ENCODE measurements around the gene MLPH. TPM values are rescaled to one million over a fixed set of nuclear protein-coding genes. Genes with fewer than 3 reads are reported as not detected.

The MLPH gene
- total RNA-seq, 1 experiment from 2014 or later: 237 TPM

DNA sequence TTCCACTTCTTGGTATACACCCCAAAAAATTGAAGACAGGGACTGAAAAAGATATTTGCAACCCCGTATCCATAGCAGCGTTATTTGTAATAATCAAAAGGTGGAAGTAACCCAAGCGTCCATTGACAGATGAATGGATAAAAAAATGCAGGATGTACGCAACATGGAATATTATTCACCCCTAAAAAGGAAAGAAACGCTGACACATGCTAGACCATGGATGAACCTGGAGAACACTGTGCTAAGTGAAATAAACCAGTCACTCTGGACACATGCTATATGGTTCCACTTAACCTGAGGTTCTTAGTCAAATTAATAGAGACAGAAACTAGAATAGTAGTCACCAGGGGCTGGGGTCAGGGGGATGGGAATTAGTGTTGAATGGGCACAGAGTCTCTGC, 40.7 kb downstream of the MLPH start:
- POLR2A ChIA-PET (ENCODE audit: unreplicated experiment): interaction anchor here (0.6 kb wide), 1 partner anchor 107 kb away, joined by 5 read pairs; no protein-coding TSS in a partner anchor
- Histone ChIP-seq H3K9me3 (ENCODE audit: insufficient read depth, low read depth) (no peaks in the 10 kb centered on the region), H2AFZ (no peak overlapping the region), H4K20me1 (ENCODE audit: insufficient read depth) (0 out of 2 replicates have a peak, but pooled peaks cover 7% of the 10 kb centered on the region), H3K36me3 (ENCODE audit: low read depth) (peaks cover 67% of the 10 kb centered on the region), H3K9me2 (ENCODE audit: insufficient read depth) (no peaks in the 10 kb centered on the region), H3K4me1 (replicated peaks; ENCODE audit: insufficient read depth) (no peaks in the 10 kb centered on the region), H3F3A (ENCODE audit: insufficient read depth, low read depth) (peaks cover 37% of the 10 kb centered on the region), H3K27ac (no peak overlapping the region), H3K4me2 (no peak overlapping the region), H3K27me3 (ENCODE audit: insufficient read depth, low read depth) (no peaks in the 10 kb centered on the region), H3K79me2 (ENCODE audit: low read depth) (no peaks in the 10 kb centered on the region), H3K4me3 (no peak overlapping the region)
- TF ChIP-seq EZH2 (IDR thresholded peaks at IDR 0.05; ENCODE audit: low read depth): no peak
- no peak for TF ChIP-seq CTCF (conservative IDR thresholded peaks at IDR 0.05)
- CTCF ChIA-PET: no interaction called here
- intact Hi-C loops (cut with micrococcal nuclease; ENCODE audit: unreplicated experiment): no loop called here
- no TSS peak for BruUV-seq (replicated peaks)
- DNase-seq: no peak

GRCh38 chr2:237529452-237530402, 42.7 kb downstream of the MLPH start:
- TF ChIP-seq CTCF (conservative IDR thresholded peaks at IDR 0.05) (no peak), EZH2 (IDR thresholded peaks at IDR 0.05; ENCODE audit: low read depth) (no peak)
- Histone ChIP-seq H3K9me2 (ENCODE audit: insufficient read depth) (no peaks in the 10 kb centered on the region), H3K27me3 (ENCODE audit: insufficient read depth, low read depth) (no peaks in the 10 kb centered on the region), H3K4me1 (replicated peaks; ENCODE audit: insufficient read depth) (no peaks in the 10 kb centered on the region), H2AFZ (no peak overlapping the region), H4K20me1 (ENCODE audit: insufficient read depth) (peaks cover 18% of the 10 kb centered on the region), H3K27ac (no peak overlapping the region), H3K9me3 (ENCODE audit: insufficient read depth, low read depth) (no peaks in the 10 kb centered on the region), H3K4me3 (no peak overlapping the region), H3F3A (ENCODE audit: insufficient read depth, low read depth) (peaks cover 49% of the 10 kb centered on the region), H3K4me2 (no peak overlapping the region), H3K36me3 (ENCODE audit: low read depth) (peaks cover 76% of the 10 kb centered on the region), H3K79me2 (ENCODE audit: low read depth) (no peaks in the 10 kb centered on the region)
- intact Hi-C loops (cut with micrococcal nuclease; ENCODE audit: unreplicated experiment): no loop called here
- BruUV-seq (replicated peaks): no TSS peak
- ChIA-PET CTCF (no interaction called here), POLR2A (ENCODE audit: unreplicated experiment) (no interaction called here)
- DNase-seq: no peak

DNA sequence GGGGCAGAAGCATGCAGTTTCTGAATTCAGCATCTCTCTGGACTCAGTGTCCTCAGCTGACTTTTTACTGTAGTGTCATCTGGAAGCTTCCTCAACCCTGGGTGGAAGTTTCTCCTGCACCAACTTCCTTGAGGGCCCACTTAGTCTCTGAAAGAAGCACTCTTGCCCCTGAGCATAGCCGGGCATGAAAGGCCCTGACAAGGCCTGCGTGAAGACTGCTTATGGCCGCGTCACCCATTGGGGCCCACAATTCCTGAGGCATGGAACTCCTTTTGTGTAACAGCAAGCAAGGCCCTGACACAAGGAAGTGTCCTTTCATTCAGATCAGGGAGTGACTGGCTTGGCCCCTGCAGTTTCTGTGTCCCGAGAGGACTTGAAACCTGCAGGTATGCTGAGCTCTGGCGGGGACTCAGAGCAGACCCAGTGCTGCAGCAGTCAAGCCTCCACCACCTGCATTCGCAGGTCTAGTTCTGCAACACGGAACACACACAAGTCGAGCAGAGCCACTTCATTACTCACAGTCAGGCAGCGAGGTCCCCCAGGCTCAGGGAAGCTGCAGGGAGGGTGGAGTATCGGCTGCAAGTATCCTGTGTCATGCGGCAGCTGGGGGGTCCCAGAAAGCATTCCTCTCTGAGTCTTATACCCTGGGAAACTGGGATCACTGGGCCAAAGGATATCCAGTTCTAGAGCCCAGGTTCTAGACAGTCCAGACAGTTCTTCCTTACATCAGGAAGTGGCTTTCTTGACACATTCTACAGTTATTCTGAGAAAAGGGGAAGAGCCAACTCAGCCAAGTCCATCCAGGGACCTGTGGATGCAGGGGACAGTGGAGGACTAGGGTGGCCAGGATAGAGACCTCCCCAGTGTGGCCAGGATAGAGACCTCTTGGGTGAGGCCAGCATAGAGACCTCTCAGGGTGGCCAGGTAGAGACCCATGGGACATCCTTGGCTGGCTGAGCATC, 43.7 kb downstream of the MLPH start:
- H3K4me3 ChIP-seq: no peak overlapping the region
- ChIA-PET CTCF (interaction anchor here (0.9 kb wide), 1 partner anchor 18 kb away, joined by 3 read pairs; no protein-coding TSS in a partner anchor), POLR2A (ENCODE audit: unreplicated experiment) (interaction anchor here (0.6 kb wide), 1 partner anchor 86 kb away, joined by 3 read pairs; no protein-coding TSS in a partner anchor)
- H3K4me1 ChIP-seq (replicated peaks; ENCODE audit: insufficient read depth): no peaks in the 10 kb centered on the region
- H4K20me1 ChIP-seq (ENCODE audit: insufficient read depth): peaks cover 18% of the 10 kb centered on the region
- H3K9me3 ChIP-seq (ENCODE audit: insufficient read depth, low read depth): no peaks in the 10 kb centered on the region
- H3K27me3 ChIP-seq (ENCODE audit: insufficient read depth, low read depth): no peaks in the 10 kb centered on the region
- H3K27ac ChIP-seq: no peak overlapping the region
- H3F3A ChIP-seq (ENCODE audit: insufficient read depth, low read depth): peaks cover 58% of the 10 kb centered on the region
- peaks cover 78% of the 10 kb centered on the region for H3K36me3 ChIP-seq (ENCODE audit: low read depth)
- no peaks in the 10 kb centered on the region for H3K79me2 ChIP-seq (ENCODE audit: low read depth)
- BruUV-seq (replicated peaks): no TSS peak
- intact Hi-C loops (cut with micrococcal nuclease; ENCODE audit: unreplicated experiment): no loop called here
- H3K9me2 ChIP-seq (ENCODE audit: insufficient read depth): no peaks in the 10 kb centered on the region
- H2AFZ ChIP-seq: no peak overlapping the region
- no peak for DNase-seq
- no peak for TF ChIP-seq EZH2 (IDR thresholded peaks at IDR 0.05; ENCODE audit: low read depth)
- no peak for TF ChIP-seq CTCF (conservative IDR thresholded peaks at IDR 0.05)
- H3K4me2 ChIP-seq: no peak overlapping the region

Data from PC-9 (cell line).